Mucosa of gallbladder (tissue), 1 donor: Measurements from ENCODE around the gene DNM1. TPM values are rescaled to one million over a fixed set of nuclear protein-coding genes. Genes with fewer than 3 reads are reported as not detected.

Experiments
- DNase-seq: peaks from one replicate; pipeline ENCODE4 v3.0.0-alpha.2; 2020; ENCODE audit warnings: low spot score
- total RNA-seq: library from RNA; stranded (reverse); gene quantifications from one replicate; pipeline ENCODE4 v1.2.1, GENCODE V29; 2021
- donor health status: DM: no; HTN: no; CAD: no.

Gene DNM1
- total RNA-seq, 1 donor from 2014 or later: 135 TPM

- DNase-seq: no peak
Observed at GRCh38 chr9:128205296-128205944, 2.2 kb downstream of the DNM1 start.

DNA sequence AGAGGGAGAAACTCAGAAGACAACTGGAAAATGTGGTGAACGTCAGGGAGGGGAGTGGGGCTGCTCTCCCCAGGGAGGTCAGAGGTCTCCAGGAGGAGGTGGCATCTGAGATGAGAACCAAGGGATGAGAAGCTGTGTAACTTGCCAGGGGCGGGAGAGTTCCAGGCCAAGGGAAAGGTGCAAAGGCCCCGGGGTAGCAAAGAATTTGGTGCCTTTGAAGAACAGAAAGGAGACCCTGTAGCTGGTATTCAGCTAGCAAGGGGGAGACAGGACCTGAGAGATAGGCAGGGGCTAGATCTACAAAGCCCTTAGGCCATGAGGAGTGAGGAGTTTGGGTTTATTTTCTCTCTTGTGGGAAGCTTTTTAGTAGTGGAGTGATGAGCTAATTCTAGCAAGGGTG lies 3.3 kb downstream of the DNM1 start:
- DNase-seq: no peak

DNA sequence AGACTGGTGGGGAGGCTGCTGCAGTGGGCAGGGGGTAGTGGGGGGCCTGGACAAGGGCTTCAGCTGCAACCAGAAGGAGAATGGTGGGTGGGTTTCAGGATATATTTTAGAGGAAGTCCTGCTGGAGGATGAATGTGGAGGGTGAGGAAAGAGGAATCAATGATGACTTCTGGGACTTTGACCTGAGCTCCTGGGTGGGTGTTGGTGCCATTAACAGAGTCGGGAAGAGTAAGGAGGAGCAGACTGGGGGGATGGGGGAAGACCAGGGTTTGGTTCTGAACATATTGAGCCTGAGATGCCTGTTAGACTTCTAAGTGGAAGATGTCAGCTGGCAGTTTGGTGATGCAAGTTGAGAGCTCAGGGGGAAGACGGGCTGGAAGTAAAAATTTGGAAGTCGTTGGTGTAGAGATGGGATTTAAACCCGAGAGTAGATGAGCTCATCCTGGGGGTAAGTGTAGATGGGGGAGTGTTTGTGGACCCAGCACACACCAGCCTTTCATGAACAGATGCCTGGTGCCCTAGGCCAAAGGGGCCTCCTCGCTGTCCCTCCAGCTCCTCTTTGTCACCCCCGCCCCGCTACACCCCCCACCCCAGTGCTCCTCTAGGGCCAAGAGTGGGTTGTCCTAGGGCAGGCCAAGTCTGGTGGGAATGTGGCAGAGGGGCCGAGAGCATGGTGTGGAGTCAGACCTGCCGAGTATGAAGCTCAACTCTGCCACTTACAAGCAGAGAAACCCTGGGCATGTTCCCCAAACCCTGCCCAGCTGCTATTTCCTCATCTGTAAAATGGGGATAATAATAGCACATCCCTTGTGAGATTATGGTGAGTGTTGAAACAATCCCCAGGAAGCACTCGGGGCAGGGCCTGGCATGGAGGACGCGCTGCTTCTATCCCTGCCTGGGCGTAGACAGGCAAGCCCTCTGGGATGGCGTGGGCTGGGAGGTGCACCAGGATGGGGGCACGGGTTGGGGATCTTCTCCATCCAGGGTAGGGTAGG lies 4.0 kb downstream of the DNM1 start:
- DNase-seq: no peak

- DNase-seq: no peak
Observed at GRCh38 chr9:128208386-128208785, 5.2 kb downstream of the DNM1 start.

DNA sequence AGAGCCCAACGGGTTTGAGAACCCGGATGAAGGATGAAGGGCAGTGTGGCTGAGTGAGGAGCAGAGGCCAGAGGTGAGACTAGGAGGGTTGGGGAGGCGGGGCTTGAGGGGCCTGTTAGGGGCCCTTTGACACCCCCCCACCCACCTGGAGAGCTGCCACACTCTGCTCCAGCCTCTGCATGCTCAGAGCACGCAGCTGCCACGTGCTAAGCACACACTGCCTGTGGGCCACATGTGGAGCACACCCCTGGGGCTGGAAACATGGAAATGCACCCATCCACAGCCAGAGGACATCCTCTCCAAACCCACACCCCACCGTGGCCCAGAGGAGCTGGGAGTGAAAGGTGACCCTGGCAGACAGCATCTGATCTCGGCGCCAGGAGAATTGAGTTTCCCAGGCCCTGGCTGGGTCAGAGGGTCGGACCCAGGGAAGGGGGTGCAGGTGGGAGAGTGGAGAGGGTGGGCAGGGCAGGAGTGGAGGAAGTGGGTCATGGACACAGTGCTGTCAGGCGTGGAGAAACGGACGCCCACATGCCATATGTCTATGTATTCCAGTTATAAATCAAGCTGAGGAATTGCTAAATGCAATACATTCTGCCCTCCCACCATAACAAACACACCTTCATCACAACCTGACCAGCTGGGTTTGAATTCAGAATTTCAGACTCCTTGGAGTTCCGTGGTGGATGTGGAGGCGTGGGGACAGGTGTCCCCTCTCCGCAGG lies 5.9 kb downstream of the DNM1 start:
- DNase-seq: no peak

DNA sequence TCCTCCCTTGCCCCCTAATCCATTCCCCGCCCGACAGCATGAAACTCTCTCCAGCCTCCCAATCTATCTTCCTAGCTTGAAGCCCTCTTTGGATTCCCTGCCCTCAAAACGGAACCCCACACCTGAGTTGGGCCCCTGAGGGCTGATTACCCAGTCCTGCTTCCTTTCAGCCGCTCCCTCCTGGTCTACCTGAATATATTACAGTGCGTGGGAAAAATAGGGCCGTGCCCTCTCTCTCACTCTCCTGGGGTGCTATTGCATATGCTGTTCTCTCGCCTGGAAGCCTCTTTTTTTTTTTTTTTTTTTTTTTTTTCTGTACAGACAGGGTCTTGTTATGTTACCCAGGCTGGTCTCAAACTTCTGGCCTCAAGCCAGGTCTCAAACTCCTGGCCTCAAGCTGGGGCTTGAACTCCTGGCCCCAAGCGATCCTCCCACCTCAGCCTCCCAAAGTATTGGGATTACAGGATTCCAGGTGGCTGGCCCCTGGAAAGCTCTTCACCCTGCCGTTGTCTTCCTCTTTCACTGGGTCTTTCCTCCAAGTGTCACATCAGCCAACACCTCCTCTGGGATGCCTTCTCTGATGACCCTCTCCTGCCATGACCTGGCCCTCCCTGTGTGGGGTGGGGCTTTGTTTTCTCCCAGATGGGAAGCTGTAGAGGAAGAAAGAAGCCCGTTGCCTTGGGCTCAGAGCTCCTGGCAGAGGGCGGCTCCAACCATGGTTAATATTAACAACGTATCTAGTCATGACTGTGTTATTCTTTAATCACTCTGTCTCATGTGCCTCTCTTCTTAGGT lies 8.2 kb downstream of the DNM1 start:
- DNase-seq: peak; percentile 76

DNA sequence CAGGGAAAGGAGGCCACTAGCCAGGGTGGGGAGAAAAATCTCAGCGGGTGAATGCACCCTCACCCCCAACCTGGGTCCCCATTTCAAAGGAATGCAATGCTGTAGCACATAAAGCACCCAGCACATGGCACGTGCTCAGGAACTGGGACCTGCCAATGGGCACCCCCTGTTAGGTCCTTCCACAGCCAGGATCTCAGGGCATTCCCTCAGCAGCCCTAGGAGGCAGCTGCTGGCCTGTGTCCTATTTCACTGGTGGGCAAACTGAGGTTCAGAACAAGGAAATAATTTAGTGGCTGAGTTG lies 8.8 kb downstream of the DNM1 start:
- no peak for DNase-seq

DNA sequence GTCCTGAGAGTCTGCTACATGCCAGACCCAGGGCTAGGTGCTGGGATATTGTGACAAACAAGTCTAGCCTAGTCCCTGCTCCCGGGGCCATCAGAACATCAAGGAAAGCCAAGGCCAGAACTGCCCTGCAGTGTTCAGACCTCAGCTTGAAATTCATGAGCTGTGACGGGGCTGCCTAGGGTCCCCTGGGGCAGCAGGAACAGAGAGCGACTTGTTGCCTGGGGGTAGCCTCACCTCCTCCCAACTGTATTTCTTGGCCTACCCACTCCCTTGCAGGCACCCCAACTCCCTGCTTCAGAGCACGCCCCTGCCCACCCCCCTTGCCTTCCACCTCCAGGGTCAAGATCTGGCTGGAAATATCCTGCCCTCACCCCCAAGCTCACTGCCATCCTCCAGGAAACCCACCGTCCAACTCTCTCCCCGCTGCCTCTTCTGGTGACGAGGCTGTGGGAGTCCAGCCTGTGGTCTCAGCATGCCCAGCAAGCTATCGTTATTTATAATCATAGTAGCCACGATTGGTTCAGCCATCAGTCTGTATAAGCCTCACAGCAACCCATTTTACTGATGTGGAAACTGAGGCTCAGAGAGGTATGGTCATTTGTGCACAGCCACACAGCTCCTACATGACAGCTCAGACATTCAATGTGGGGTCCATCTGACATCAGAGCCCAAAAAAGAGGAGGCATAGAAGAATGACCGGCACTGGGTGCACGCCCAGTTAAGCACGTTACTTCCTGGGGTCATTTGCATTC lies 10.7 kb downstream of the DNM1 start:
- DNase-seq: no peak

GRCh38 chr9:128214571-128215490 lies 11.7 kb downstream of the DNM1 start:
- peak; percentile 39 for DNase-seq

DNA sequence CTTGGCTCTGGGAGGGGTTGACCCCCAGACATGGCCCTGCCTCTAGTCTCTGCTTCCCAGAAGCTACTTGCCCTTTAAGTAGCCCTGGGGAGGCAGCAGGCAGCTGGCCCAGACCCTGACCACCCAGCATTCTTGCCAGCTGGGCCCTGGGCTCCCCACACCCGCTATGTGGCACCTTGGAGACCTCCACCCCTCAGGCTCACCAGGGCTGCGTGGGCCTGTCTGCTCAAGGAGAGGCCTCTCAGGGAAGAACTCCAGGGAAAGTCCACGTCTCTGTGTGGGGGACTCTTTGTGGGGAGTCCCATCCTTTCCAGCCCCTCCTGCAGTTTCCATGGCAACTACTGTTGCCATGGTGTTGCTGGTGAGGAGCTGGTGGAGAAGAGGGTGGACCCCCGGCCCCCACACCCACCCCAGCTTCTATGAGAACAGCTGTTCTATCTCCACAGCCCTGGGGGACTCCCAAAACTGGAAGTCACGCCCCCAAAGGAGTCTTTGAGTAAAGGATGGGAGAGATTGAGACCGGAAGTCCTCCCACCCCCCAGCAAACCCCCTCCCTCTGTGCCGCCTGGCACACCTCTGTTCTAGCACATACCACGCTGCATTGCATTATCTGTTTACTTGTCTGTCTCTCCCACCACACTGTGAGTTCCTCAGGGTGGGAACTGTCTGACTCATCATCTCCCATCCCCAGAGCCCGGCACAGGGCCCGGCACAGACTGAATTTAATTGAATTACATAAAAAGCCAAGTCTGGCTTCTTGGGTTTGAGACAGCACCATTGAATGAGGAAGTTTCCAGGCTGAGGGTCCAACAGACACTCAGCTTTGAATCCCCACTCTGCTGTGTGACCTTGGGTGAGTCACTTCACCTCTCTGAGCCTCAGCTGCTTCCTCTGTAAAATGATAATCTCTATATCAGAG lies 12.6 kb downstream of the DNM1 start:
- DNase-seq: no peak

DNA sequence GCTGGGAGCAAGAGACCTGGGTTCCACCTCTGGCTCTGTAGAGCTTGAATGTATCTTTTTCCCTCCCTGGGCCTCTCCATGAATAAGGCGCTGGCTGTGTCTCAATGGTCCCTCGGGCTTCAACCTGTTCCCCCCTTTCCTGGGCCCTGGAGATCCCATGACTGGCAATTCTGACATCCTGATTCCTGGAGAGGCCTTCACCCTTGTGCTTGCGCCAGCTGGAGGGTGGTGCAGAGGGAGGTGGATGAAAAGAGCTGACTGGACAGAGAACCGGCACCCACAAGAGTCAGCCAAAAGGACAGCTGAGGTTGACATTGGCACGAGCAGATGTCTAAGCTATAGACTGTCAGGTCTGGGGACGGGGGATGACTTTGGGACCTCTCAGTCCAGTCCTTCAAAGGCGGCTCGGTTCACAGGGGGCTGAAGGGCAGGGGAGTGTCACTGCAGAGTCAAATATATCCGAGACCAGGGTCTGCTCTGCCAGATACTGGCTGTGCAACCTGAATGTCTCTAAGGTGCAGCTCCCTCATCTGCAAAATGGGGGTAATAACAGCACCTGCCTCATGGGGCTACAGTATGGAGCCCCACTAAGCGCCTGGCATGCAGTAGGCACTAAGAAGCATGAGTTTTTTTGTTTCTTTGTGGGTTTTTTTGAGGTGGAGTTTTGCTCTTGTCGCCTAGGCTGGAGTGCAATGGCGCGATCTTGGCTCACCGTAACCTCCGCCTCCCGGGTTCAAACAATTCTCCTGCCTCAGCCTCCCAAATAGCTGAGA lies 13.8 kb downstream of the DNM1 start:
- no peak for DNase-seq

- no peak for DNase-seq
Observed at GRCh38 chr9:128218172-128218517, 15.0 kb downstream of the DNM1 start.

- peak; percentile 95 for DNase-seq
Observed at GRCh38 chr9:128218518-128219389, 15.6 kb downstream of the DNM1 start.

DNA sequence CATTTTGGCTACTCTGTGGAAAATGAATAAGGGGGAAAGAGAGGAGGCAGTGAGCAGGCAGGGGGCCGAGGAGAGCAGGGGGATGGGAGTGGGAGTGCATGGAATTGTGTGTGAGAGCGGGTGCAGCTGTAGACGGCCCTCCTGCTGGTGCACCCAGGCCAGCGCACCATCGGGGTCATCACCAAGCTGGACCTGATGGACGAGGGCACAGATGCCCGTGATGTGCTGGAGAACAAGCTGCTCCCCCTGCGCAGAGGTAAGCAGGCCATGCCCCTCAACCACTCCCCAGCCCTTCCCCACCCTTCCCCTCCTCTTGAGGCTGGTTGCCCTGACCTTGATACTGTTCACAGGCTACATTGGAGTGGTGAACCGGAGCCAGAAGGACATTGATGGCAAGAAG lies 16.7 kb downstream of the DNM1 start:
- DNase-seq: no peak

DNA sequence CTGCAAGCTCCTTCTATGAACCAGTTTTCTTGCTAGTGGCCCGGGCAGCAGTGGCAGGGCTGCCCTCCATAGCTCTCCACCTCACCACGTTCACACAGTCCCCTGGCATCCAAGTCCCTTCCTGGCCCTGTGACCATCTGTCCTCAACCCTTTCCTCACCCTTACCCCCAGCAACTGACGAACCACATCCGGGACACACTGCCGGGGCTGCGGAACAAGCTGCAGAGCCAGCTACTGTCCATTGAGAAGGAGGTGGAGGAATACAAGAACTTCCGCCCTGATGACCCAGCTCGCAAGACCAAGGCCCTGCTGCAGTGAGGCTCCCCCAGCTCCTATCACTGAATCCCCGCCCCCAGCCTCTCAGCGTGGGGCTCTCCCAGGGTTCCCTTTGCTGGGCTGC lies 18.8 kb downstream of the DNM1 start:
- DNase-seq: no peak

- no peak for DNase-seq
Observed at GRCh38 chr9:128222880-128223670, 19.9 kb downstream of the DNM1 start.
